ENCODE results near the gene SH3PXD2A. TPM values are rescaled to one million over a fixed set of nuclear protein-coding genes. Genes with fewer than 3 reads are reported as not detected.

SH3PXD2A gene
- total and polyA plus RNA-seq, 4 donors: 18.7 to 69.1 (median 42.5) TPM

DNA sequence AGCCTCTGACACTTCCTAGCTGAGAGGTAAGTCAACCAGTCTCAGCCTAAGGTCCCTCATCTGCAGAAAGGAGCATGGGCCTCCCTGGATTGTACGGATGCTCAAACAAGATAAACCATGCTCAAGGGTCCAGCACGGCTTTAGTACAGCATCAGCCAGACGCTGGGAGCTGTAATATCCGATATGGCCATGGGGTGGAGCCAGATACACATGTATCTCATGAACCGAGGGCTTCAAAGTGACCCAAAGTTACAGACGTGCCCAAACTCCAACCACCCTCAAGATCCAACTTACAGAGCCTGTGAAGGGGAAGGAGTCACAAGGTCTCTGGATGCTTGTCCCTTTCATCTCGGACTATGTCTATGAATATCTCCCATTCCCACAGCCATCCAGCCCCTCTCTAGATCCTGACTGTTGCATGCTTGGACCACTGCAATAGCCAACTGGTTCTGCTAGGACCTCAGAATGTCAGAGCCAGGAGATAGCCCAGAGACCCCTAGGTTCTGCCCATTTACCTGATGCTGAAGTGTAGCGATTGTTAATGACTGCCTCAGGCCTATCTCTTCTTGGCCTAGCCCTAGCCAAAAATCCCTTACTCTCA, 142.4 kb downstream of the SH3PXD2A start:
- H3K4me1 ChIP-seq (ENCODE audit: control insufficient read depth in 1 of 2, insufficient read depth in 2 of 2, low read length in 2 of 2): no peaks in the 10 kb centered on the region
- H3K27me3 ChIP-seq (ENCODE audit: control insufficient read depth in 1 of 2, insufficient read depth in 2 of 2, low read length in 1 of 2): no peaks in the 10 kb centered on the region
- H3K27ac ChIP-seq (ENCODE audit: low read depth in 1 of 2, low read length in 2 of 2): no peak overlapping the region
- DNase-seq: peak; percentile 82 to 92
- no peak overlapping the region for H3K4me3 ChIP-seq (ENCODE audit: low read length in 2 of 2)
- no peaks in the 10 kb centered on the region for H3K36me3 ChIP-seq (ENCODE audit: control insufficient read depth in 1 of 2, insufficient read depth in 2 of 2, low read length in 1 of 2)
- WGBS, 2 donors: 15 to 16% methylated on average over 8 of the region's 8 CpGs
- no peaks in the 10 kb centered on the region for H3K9me3 ChIP-seq (ENCODE audit: control insufficient read depth, low read length)
- intact Hi-C loops (cut with DNase I): loop anchor here (1.0 to 5.0 kb wide), 4 partner anchors 64 to 146 kb away; partner anchors contain the start of gene SH3PXD2A (in 1 of the 2)
- ATAC-seq (ENCODE audit: low FRiP score): peak; percentile 90

DNA sequence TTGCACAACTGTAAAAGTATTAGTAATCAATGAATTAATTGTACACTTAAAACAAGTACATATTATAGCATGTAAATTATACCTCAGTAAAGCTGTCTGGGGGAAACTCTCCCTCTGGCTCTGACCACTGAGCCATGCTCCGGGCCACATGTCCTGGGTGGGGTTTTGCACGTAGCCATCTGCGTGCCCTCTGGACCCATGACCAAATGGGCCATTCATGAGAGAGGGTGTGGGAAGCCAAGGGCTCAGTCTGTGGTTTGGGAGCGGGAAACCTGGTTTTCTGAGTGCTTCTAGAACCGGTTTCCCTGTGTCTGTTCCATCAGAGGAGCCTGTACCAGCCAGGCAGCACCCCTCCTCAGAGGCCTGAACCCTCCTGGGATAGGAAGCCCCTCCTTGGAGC, 143.2 kb downstream of the SH3PXD2A start:
- WGBS, 2 donors: 81 to 82% methylated on average over 5 of the region's 5 CpGs
- intact Hi-C loops (cut with DNase I): loop anchor here (2.0 to 5.0 kb wide), 2 partner anchors 65 to 143 kb away; partner anchors contain the start of gene SH3PXD2A (in 1 of the 2)
- Histone ChIP-seq H3K27ac (ENCODE audit: low read depth in 1 of 2, low read length in 2 of 2) (no peak overlapping the region), H3K36me3 (ENCODE audit: control insufficient read depth in 1 of 2, insufficient read depth in 2 of 2, low read length in 1 of 2) (no peaks in the 10 kb centered on the region), H3K9me3 (ENCODE audit: control insufficient read depth, low read length) (no peaks in the 10 kb centered on the region), H3K27me3 (ENCODE audit: control insufficient read depth in 1 of 2, insufficient read depth in 2 of 2, low read length in 1 of 2) (no peaks in the 10 kb centered on the region), H3K4me3 (ENCODE audit: low read length in 2 of 2) (no peak overlapping the region), H3K4me1 (ENCODE audit: control insufficient read depth in 1 of 2, insufficient read depth in 2 of 2, low read length in 2 of 2) (no peaks in the 10 kb centered on the region)
- ATAC-seq (ENCODE audit: low FRiP score) (no peak), DNase-seq (no peak)

DNA sequence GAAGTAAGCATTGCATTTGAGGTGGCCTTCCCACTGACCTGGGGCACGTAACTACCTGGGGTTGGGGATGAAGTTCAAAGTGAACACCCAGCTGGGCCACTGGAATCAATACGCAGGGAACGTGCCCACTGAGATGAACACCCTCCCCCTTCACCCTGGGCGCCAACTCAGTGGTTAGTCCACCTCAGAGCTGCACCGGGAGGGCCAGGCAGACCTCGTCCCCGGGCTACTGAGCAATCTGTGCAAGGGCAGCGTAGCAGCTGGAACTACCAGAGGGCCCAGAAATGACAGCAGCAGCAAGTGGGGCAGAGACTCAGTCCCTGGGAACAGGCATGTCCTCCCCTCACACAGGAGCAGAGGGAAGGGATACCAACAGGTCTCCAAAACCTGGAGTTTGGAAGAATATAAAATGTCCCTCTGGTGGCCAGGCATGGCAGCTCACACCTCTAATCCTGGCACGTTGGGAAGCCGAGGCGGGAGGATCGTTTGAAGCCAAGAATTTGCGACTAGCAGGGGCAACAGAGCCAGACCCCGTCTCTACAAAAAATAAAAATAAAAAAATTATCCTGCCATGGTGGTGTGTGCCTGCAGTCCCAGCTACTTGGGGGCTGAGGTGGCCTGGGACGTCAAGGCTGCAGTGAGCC, 143.9 kb downstream of the SH3PXD2A start:
- no peaks in the 10 kb centered on the region for H3K4me1 ChIP-seq (ENCODE audit: control insufficient read depth in 1 of 2, insufficient read depth in 2 of 2, low read length in 2 of 2)
- no peak overlapping the region for H3K27ac ChIP-seq (ENCODE audit: low read depth in 1 of 2, low read length in 2 of 2)
- whole genome bisulfite sequencing, 2 donors: 90% methylated on average over 15 of the region's 15 CpGs
- no peaks in the 10 kb centered on the region for H3K9me3 ChIP-seq (ENCODE audit: control insufficient read depth, low read length)
- intact Hi-C loops (cut with DNase I): loop anchor here in 1 of 2 donors (5.0 kb wide), 1 partner anchor 66 kb away; no protein-coding TSS in a partner anchor
- no peak overlapping the region for H3K4me3 ChIP-seq (ENCODE audit: low read length in 2 of 2)
- ATAC-seq (ENCODE audit: low FRiP score): no peak
- no peak for DNase-seq
- H3K27me3 ChIP-seq (ENCODE audit: control insufficient read depth in 1 of 2, insufficient read depth in 2 of 2, low read length in 1 of 2): no peaks in the 10 kb centered on the region
- no peaks in the 10 kb centered on the region for H3K36me3 ChIP-seq (ENCODE audit: control insufficient read depth in 1 of 2, insufficient read depth in 2 of 2, low read length in 1 of 2)

DNA sequence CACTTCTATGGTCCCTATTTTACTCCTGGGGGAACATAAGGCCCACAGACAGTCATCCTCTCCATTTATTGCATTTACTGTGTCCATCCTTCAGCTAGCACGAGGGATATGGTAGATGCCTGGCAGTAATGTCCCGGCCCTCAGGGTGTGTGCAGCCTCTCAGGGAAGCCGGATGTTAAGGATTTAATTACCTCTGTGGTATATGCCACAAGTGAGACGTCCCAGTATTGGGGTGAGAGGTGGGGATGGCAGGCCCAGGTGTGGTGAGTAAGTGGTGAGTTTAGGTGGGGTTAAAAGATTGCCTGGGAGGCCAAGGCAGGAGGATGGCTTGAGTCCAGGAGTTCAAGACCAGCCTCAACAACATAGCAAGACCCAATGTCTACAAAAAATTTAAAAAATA, 144.9 kb downstream of the SH3PXD2A start:
- intact Hi-C loops (cut with DNase I): loop anchor here in 1 of 2 donors (5.0 kb wide), 1 partner anchor 67 kb away; no protein-coding TSS in a partner anchor

DNA sequence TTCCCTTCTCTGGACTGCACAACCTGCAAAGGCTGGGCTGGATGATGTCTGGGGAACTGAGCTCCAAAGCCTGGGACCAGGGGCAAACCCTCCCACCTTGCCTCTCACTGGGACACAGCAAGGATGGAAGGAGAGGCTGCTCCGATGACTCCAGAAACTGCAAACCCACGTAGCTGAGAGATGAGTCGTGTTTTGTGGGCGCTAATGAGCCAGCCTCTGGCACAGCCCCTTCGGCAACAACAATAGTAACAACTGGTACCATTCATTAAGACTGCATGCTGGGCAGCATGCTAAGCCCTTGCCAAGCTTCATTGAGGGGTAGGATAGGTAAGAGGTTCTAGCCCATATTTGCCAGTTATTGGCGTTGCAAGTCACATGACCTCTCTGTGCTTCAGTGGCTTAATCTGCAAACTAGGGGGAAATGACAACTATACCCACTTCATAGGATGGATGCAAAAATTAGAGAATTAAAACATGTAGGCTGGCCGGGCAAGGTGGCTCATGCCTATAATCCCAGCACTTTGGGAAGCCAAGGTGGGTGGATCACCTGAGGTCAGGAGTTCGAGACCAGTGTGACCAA, 145.9 kb downstream of the SH3PXD2A start:
- Histone ChIP-seq H3K4me1 (ENCODE audit: control insufficient read depth in 1 of 2, insufficient read depth in 2 of 2, low read length in 2 of 2) (no peaks in the 10 kb centered on the region), H3K27ac (ENCODE audit: low read depth in 1 of 2, low read length in 2 of 2) (no peak overlapping the region), H3K27me3 (ENCODE audit: control insufficient read depth in 1 of 2, insufficient read depth in 2 of 2, low read length in 1 of 2) (no peaks in the 10 kb centered on the region), H3K9me3 (ENCODE audit: control insufficient read depth, low read length) (no peaks in the 10 kb centered on the region), H3K4me3 (ENCODE audit: low read length in 2 of 2) (no peak overlapping the region), H3K36me3 (ENCODE audit: control insufficient read depth in 1 of 2, insufficient read depth in 2 of 2, low read length in 1 of 2) (no peaks in the 10 kb centered on the region)
- intact Hi-C loops (cut with DNase I): no loop called here
- WGBS, 2 donors: 55 to 64% methylated on average over 8 of the region's 8 CpGs
- ATAC-seq (ENCODE audit: low FRiP score) (no peak), DNase-seq (no peak)

More for the DNA sequence above, 144.9 kb downstream of the SH3PXD2A start:
- H3K36me3 ChIP-seq (ENCODE audit: control insufficient read depth in 1 of 2, insufficient read depth in 2 of 2, low read length in 1 of 2): no peaks in the 10 kb centered on the region
- 88 to 92% methylated on average over 4 of the region's 4 CpGs for WGBS, 2 donors
- H3K27ac ChIP-seq (ENCODE audit: low read depth in 1 of 2, low read length in 2 of 2): no peak overlapping the region
- H3K4me1 ChIP-seq (ENCODE audit: control insufficient read depth in 1 of 2, insufficient read depth in 2 of 2, low read length in 2 of 2): no peaks in the 10 kb centered on the region
- H3K9me3 ChIP-seq (ENCODE audit: control insufficient read depth, low read length): no peaks in the 10 kb centered on the region
- ATAC-seq (ENCODE audit: low FRiP score) (no peak), DNase-seq (no peak)
- no peak overlapping the region for H3K4me3 ChIP-seq (ENCODE audit: low read length in 2 of 2)
- H3K27me3 ChIP-seq (ENCODE audit: control insufficient read depth in 1 of 2, insufficient read depth in 2 of 2, low read length in 1 of 2): no peaks in the 10 kb centered on the region

DNA sequence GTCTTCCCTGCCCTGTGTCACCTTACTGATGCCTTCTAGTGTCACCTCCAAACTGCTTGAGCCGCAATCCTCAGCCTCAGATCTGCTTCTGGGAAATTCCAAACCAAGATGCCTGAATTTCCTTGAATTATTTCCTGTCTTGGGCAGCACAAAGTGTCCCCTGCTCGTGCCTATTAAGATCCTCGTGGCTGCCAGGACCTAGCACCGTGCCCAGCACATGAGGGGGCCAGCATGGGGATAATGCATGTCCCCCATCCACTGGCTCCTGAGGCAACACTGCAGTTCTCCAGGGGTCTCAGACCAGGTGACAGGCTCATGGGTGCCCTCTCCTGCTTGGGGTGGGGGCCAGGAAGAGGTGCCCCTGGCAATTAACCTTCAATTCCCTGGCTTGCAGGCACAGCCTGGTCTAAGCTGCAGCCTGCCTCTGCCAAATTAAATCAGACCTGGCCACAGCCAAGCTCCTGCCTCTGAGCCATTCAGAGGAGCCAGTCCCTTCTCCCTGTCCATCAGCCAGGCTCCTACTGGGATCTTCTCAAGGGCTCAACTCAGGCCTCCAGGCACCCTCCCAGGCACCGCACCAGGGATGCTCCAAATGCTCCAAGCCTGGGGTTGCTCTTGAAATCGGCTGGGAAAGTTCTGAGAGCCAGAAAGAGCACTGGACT, 146.6 kb downstream of the SH3PXD2A start:
- DNase-seq (no peak), ATAC-seq (ENCODE audit: low FRiP score) (no peak)
- no peaks in the 10 kb centered on the region for H3K27me3 ChIP-seq (ENCODE audit: control insufficient read depth in 1 of 2, insufficient read depth in 2 of 2, low read length in 1 of 2)
- no peaks in the 10 kb centered on the region for H3K36me3 ChIP-seq (ENCODE audit: control insufficient read depth in 1 of 2, insufficient read depth in 2 of 2, low read length in 1 of 2)
- 28 to 42% methylated on average over 6 of the region's 6 CpGs for WGBS, 2 donors
- H3K9me3 ChIP-seq (ENCODE audit: control insufficient read depth, low read length): no peaks in the 10 kb centered on the region
- no peaks in the 10 kb centered on the region for H3K4me1 ChIP-seq (ENCODE audit: control insufficient read depth in 1 of 2, insufficient read depth in 2 of 2, low read length in 2 of 2)
- H3K4me3 ChIP-seq (ENCODE audit: low read length in 2 of 2): no peak overlapping the region
- intact Hi-C loops (cut with DNase I): no loop called here
- no peak overlapping the region for H3K27ac ChIP-seq (ENCODE audit: low read depth in 1 of 2, low read length in 2 of 2)

DNA sequence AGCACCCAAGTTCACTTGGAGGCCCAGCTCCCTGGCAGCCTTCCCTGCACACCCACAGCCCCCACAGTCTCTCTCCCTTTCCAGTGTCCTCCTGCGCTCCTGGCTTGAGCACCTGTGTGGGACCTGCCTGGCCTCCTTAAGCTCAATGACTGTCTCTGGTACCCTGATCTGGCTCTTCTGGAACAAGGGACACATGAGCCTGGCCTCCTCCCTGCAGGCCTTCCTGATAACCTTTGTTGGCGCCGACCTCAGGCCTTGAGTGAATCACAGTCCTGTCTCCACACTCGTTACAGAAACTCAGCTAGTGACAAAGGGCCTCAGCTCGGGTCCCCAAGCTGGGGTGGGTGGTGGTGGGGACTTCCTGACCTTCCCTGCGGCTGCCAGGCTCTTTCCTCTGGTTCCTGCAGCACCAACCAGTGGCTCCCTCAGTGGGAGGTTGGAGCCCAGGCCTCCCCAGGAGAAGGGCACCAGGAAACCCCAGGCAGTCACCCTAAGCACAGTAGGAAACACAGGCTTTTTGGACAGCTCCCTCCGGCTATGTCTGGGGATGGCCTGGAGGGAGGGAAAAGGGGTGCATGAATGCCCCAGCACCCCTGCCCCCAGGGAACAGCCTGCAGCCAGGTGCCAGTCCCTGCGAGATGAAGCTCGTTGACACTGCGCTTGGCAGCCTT, 147.3 kb downstream of the SH3PXD2A start:
- no peaks in the 10 kb centered on the region for H3K27me3 ChIP-seq (ENCODE audit: control insufficient read depth in 1 of 2, insufficient read depth in 2 of 2, low read length in 1 of 2)
- 75 to 88% methylated on average over 10 of the region's 10 CpGs for WGBS, 2 donors
- H3K4me3 ChIP-seq (ENCODE audit: low read length in 2 of 2): no peak overlapping the region
- no peak for DNase-seq
- intact Hi-C loops (cut with DNase I): no loop called here
- H3K27ac ChIP-seq (ENCODE audit: low read depth in 1 of 2, low read length in 2 of 2): no peak overlapping the region
- no peaks in the 10 kb centered on the region for H3K4me1 ChIP-seq (ENCODE audit: control insufficient read depth in 1 of 2, insufficient read depth in 2 of 2, low read length in 2 of 2)
- no peaks in the 10 kb centered on the region for H3K36me3 ChIP-seq (ENCODE audit: control insufficient read depth in 1 of 2, insufficient read depth in 2 of 2, low read length in 1 of 2)
- no peak for ATAC-seq (ENCODE audit: low FRiP score)
- H3K9me3 ChIP-seq (ENCODE audit: control insufficient read depth, low read length): no peaks in the 10 kb centered on the region

DNA sequence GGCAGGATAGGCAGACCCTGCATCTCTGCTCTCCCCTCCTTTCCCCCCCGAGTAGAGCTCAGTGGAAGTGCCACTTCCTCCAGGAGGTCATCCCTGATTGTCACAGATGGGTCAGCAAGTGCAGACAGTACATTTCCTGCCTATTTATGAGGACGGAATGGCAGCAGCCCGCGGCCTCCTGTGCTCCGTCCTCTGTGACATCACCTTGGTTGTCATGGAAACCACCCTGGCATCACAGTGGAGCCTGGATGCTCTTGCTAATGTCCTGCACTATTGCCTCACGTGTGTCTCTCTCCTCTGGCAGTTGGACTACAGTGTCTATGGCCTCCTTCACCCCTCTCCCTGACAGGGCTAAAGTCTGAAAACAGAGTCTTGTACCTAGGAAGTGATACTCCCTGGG, 148.6 kb downstream of the SH3PXD2A start:
- Histone ChIP-seq H3K36me3 (ENCODE audit: control insufficient read depth in 1 of 2, insufficient read depth in 2 of 2, low read length in 1 of 2) (no peaks in the 10 kb centered on the region), H3K4me3 (ENCODE audit: low read length in 2 of 2) (no peak overlapping the region), H3K27me3 (ENCODE audit: control insufficient read depth in 1 of 2, insufficient read depth in 2 of 2, low read length in 1 of 2) (no peaks in the 10 kb centered on the region), H3K9me3 (ENCODE audit: control insufficient read depth, low read length) (no peaks in the 10 kb centered on the region), H3K27ac (ENCODE audit: low read depth in 1 of 2, low read length in 2 of 2) (no peak overlapping the region), H3K4me1 (ENCODE audit: control insufficient read depth in 1 of 2, insufficient read depth in 2 of 2, low read length in 2 of 2) (no peaks in the 10 kb centered on the region)
- DNase-seq: no peak
- intact Hi-C loops (cut with DNase I): no loop called here
- WGBS, 2 donors: 86 to 90% methylated on average over 6 of the region's 6 CpGs
- no peak for ATAC-seq (ENCODE audit: low FRiP score)

Measured in aorta (tissue), 5 donors.